Measurements from ENCODE around the gene PTPRN2. TPM values are rescaled to one million over a fixed set of nuclear protein-coding genes. Genes with fewer than 3 reads are reported as not detected.

PTPRN2 gene
- total RNA-seq, 1 donor = 0.09 TPM

- DNase-seq (ENCODE audit: low read depth) = no peak
- no peak for TF ChIP-seq CTCF (IDR thresholded peaks at IDR 0.05; ENCODE audit: insufficient read depth, low read length)
- no peak overlapping the region for H3K4me3 ChIP-seq (ENCODE audit: low read depth, low read length)
Measured at GRCh38 chr7:158083526-158084310, 503.9 kb downstream of the PTPRN2 start.

DNA sequence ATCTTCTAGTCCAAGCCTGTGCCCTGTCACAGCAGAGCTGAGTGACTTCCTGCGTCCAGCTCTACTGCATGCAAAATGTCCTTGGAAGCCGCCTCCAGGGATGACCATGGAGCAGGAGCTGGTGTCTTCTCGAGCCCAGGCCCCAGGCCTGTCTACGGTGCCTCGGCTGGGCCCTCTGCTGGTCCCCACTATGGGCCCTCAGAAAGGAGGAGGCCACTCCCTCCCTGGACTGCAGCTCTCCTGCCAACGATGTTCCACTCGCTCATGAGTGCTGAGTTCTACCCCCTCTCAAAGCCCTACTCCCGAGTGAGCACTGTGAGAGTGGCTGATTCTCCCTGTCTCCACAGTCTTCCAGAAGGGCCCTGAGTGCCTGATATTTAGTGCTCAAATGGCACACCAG lies 504.9 kb downstream of the PTPRN2 start:
- no peak overlapping the region for H3K4me3 ChIP-seq (ENCODE audit: low read depth, low read length)
- no peak for DNase-seq (ENCODE audit: low read depth)
- TF ChIP-seq CTCF (IDR thresholded peaks at IDR 0.05; ENCODE audit: insufficient read depth, low read length) = no peak

GRCh38 chr7:158080899-158081445 lies 506.7 kb downstream of the PTPRN2 start:
- no peak for DNase-seq (ENCODE audit: low read depth)
- TF ChIP-seq CTCF (IDR thresholded peaks at IDR 0.05; ENCODE audit: insufficient read depth, low read length) = no peak
- H3K4me3 ChIP-seq (ENCODE audit: low read depth, low read length) = no peak overlapping the region

DNA sequence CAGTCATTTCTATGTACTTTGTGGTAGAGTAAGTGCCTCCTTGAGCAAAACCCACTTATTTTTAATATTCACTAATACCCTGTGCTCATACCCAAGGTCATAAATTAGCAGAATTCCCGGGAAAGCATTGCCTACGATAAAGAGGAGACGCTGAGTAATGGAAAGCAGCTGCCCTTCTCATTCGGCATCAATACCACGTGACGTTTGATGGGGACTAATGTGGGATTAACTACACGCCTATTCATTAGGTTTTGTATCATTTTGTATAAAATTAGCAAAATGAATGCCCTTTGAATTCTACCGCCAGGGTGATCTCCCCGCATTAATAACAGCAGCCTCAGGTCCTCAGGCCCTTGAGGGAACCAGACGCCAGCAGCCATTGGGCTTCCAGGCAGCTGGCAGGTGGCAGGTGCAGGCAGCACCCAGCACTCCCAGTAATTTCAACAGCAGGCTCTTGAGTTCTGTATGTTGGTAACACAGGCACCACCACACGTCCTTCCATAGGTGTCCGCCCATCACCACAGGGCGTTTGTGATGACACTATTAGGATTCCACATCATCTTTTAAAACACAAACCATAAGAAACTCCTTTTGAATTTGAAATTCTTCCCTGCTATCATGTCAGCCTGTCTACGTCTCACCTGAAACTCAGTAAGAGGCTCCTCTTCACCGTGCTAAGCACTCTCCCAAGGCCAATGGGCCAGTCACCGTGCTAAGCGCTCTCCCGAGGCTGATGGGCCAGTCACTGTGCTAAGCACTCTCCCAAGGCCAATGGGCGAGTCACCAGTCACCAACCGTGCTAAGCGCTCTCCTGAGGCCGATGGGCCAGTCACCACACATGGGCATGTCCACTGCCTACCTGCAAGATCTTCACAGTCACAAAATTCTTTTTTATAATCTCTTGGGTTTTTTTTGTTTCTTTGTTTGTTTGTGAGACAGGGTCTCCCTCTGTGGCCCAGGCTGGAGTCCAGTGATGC lies 509.4 kb downstream of the PTPRN2 start:
- no peak for TF ChIP-seq CTCF (IDR thresholded peaks at IDR 0.05; ENCODE audit: insufficient read depth, low read length)
- no peak overlapping the region for H3K4me3 ChIP-seq (ENCODE audit: low read depth, low read length)
- DNase-seq (ENCODE audit: low read depth) = no peak

- DNase-seq (ENCODE audit: low read depth) = no peak
- H3K4me3 ChIP-seq (ENCODE audit: low read depth, low read length) = no peak overlapping the region
- no peak for TF ChIP-seq CTCF (IDR thresholded peaks at IDR 0.05; ENCODE audit: insufficient read depth, low read length)
Measured at GRCh38 chr7:158077151-158077840, 510.3 kb downstream of the PTPRN2 start.

DNA sequence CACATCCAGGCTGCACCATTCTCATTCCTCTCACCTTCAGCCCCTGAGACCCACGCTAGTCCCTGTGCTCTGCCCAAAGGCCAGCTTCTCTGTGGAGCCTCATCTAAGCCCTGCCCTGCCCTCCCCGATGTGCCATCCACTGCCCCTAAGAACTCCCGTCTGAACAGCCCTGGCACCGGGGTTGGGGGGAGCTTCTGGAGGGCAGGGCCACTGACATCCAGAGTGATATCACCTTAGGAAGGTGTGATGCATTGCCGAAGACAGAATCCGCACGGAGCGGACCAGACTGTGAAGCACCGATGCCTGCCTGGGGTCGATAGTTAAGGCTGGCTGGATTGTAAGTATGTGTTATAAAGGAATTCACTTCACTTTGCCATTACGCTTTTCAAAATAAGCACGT lies 511.0 kb downstream of the PTPRN2 start:
- TF ChIP-seq CTCF (IDR thresholded peaks at IDR 0.05; ENCODE audit: insufficient read depth, low read length) = no peak
- H3K4me3 ChIP-seq (ENCODE audit: low read depth, low read length) = no peak overlapping the region
- DNase-seq (ENCODE audit: low read depth) = no peak

Data from fibroblast of the aortic adventitia (primary cell).